OCI-LY7 (cell line): ENCODE results near the gene SLC25A42.

ENCODE experiments used
- CTCF ChIP-seq: fragments of 200-600 bp; sonication (generic); conservative IDR thresholded peaks from 2 replicates; pipeline ENCODE4 v1.5.1; 2014; ENCODE audit warnings: mild to moderate bottlenecking, antibody characterized with exemption, low read length, moderate library complexity, mixed read lengths
- EZH2phosphoT487 ChIP-seq: fragments of 200-600 bp; sonication (generic); IDR thresholded peaks from 2 replicates; pipeline ENCODE4 v1.6.1; 2018; ENCODE audit warnings: low read depth, borderline replicate concordance, mild to moderate bottlenecking, mixed run types, antibody characterized with exemption, low read length, moderate library complexity, mixed read lengths

- TF ChIP-seq CTCF (no peak), EZH2phosphoT487 (no peak)
Measured at GRCh38 chr19:19098703-19099632, 35.2 kb downstream of the SLC25A42 start.
